GM21786 (cell line): Measurements from ENCODE around the gene PCBP3.
"Not testable (repeated sequence)": the region's sequence is repeated elsewhere in the genome, so short reads cannot be mapped to it uniquely, and the experiment has no call there.

ENCODE experiments used
- ATAC-seq: cut with Tn5 transposase; IDR thresholded peaks from one replicate; pipeline ENCODE4 v1.9.1; 2021; ENCODE audit not compliant: unreplicated experiment

Gene PCBP3

DNA sequence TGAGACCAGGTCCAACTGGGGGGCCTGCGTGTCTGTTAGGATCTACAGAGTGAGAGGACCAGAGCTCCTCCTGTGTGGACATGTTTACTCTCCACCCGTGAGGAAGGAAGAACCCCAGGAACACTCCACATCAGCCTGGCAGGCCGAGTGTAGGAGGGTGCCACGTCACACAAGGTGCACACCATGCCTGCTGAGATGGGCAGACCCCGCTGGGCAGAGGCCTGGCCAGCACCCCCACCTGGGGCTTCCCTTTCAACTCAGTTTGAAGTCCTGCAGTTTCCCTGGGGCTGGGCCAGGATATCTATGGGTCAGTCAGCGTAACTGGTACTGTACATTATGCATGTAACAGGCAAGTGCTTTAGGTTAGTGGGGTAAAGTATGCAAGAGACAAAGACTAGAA lies 30.1 kb upstream of the PCBP3 start:
- no peak for ATAC-seq

DNA sequence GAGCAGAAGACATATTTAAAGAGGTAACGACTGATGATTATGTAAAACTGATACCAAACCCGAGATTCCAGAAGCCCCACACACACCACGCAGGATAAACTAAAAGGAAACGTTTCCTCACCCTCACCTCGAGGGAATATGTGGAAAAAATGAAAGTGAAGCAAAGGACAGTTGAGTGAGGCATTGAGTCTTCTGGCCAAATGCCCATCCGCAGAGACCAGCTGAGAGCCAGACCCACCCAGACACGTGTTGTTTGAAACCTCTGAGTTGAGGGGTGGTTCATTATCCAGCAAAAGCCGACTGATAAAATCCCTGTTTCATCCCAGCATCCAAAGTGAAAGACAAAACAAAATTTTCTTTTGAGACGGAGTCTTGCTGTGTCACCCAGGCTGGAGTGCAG lies 29.6 kb upstream of the PCBP3 start:
- ATAC-seq, result no peak

DNA sequence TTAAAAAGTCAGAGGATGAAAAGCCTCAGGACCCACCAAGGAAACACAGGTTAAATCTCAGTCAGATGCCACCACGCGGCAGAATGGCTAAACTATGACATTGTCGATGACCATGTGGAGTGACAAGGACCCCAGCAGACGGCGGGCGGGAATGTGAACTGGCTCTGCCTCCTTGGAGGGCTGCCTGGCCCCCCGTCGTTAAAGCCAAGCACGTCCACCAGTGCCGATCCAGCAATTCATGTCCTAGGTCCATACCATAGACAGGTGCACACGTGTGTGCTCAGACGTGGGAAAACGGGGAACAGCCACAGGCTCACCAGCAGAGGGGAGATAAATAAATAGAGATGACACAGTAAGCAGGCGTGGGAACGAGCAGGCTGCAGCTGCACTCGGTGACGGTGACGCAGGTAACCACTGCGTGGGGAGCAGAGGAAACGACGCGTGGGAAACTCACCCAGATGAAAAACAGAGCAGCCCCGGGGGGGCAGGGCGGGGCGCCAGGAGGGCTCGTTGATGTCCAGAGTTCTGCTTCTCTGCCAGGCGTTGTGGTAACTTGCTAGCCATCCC lies 28.3 kb upstream of the PCBP3 start:
- no peak for ATAC-seq

DNA sequence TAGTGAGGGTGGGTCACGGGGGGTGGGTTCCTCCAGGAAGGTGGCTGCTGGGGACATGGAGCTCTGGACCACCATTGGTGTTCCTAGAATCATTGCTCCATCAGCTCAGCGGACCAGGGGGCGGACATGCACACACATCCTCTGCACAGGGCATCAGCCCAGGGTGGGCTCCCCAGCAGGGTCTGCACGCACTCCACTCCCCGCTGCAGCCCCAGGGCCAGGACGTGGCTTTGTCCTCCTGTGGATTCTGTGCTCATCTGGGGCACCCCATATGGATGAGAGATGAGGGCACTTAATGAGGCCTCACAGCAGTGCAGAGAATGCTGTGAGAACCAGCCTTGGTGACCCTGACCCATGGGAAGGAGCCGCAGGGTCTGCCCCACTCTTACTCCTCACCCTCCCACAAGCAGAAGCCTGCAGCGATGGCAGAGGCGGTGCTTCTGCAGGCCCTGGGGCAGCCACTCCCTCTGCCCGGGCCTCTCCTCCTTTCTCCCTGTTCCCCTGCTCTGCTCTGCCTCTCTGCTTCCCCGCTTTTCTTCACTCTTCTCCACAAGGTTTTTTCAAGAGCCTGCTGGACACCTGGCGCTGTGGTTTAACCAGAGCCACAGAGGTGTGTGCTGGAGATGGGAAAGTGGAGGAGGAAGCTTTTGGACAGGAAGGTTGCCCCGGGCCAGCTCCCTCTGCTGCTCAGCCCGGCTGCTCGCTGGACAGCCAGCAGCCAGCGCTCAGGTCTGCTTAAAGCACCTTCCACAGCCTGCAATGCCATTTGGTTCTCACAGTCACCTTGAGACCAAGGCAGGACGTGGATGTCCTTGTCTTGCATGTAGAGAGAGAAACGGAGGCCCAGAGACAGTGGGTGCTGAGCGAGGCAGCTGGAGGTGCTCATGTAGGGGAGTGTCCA lies 26.3 kb upstream of the PCBP3 start:
- no peak for ATAC-seq

DNA sequence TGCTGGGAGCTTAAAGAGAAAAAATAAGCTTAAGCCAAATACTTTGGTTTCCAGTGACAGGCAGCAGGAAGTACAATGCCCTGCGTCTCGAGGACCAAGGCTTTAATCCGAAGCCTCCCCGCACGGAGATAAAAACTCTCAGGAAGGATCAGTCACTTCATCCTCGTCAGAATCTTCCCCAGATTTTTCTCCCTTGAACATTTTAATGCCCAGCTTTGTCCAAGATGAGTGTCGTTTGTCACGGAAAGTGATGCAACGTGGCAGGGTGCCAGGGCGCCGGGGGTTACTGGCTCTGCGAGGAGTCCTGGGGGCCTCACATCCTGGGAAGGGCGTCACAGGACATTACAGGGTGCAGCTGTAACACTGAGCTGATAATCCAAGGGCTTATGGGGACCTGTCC lies 25.2 kb upstream of the PCBP3 start:
- no peak for ATAC-seq

DNA sequence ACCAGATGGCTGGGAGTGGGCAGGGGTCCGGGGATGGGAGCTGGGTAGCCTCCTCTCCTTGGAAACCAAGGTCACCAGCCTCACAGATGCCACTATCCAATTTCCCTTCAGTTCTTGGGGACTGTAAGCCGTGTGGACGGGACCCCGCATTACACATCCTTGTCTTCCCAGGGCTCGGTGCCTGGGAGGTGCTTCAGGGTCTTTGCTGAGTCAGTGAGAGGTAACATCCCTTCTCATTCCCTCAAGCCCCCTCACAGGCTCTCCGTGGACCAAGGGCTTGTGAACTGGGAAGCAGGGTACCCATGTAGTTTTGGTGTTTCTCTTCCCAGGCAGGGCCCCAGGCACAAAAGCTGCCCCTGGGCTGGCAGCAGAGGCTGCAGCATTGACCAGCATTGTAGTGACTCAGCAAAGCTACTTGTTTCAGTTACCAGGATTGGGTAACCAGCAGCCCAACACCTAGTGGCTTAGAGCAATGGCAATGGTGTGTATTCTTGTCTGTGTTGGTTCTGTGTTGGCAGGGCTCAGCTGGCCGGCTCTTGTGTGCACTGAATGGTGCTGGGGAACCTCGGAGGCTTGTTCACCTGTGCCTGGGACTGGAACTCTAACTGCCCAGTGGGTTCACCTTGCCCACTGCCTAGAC lies 24.6 kb upstream of the PCBP3 start:
- no peak for ATAC-seq

DNA sequence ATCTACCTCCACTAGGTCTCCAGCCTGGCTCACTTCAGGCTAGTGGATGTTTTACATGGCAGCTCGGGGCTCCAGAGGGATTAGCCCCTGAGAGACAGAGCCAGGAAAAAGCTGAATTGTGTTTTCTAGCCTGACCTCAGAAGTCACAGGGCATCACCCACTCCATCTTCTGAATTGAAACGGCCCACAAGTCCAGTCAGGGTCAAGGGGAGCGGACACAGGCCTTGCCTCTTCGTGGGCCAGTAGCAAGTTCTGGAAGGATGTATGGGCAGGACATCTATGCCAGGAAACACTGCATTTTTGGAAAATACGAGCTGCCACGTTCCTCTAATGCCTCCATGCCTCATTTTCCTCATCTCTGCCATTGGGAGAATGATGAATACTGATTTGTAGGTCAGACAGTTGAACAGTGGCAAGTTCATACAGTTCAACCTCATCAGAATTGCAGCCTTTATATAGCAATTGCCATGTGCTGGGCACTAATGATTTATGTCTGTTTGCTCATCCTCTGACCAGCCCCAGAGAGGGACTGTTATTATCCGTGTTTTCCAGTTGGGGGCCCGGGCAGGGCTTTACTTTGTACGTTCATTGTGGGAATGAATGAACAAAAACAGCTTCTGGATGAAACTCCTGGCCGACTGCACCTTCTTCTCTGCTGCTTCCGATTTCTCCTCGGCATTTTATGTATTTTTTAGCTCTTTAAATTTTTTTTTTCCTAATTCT lies 23.2 kb upstream of the PCBP3 start:
- ATAC-seq, result no peak

DNA sequence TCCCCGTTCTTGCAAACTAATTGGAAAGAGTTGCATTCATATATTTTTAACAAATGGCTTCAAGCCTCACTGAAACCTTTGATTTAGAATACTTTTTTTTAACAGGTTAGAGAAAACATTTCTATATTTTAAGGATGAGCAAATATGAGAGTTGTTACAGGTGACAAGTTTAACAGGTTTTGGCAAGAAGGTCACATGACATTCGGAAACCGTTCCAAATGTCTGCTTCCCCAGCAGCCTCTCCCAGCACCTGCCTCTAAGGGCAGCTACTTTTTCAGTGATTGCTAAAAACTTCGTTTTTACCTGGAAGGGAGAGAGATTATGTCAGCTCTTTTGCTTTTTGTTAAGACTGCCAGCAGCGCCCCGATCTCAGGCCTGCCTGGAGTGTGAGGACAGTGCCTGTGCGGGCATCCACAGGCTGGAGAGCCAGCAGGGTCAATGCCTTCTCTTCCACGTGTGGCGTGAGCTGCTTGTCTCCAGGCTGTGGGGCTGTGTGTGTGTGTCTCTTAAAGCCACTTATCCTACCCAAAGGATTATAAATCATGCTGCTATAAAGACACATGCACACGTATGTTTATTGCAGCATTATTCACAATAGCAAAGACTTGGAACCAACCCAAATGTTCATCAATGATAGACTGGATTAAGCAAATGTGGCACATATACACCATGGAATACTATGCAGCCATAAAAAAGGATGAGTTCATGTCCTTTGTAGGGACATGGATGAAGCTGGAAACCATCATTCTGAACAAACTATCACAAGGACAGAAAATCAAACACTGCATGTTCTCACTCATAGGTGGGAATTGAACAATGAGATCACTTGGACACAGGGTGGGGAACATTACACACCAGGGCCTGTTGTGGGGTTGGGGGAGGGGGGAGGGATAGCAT lies 21.8 kb upstream of the PCBP3 start:
- not testable (repeated sequence) for ATAC-seq

DNA sequence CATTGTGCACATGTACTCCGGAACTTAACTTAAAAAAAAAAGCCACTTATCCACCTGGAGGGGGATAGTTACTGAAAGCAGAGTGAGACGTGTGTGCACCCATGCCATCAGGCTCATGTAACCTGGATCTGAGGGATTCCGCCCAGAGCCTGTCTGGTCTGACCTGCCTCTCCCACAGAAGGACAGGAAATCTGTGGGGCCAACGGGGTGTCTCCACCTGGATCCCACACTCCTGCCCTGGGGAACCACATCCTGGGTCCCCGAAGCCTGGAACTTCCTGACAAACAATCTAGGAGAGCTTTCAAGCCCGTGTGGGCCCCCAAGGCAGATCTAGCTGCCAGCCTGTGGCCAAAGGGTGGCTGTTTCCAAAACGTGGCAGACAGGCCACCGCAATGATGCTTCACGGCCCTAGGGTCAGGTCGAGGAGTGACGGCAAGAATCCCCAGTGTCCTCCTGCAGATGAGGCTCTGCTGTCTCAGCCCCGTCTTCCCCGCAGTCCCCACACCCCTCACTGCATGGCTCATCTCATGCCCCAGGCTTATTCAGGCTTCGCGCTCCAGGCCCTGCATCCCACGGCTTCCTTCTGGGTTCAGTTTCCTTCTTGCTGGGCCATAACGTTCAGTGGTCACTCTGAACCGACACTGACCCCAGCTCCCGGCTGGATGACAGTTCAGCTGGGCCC lies 21.0 kb upstream of the PCBP3 start:
- no peak for ATAC-seq

DNA sequence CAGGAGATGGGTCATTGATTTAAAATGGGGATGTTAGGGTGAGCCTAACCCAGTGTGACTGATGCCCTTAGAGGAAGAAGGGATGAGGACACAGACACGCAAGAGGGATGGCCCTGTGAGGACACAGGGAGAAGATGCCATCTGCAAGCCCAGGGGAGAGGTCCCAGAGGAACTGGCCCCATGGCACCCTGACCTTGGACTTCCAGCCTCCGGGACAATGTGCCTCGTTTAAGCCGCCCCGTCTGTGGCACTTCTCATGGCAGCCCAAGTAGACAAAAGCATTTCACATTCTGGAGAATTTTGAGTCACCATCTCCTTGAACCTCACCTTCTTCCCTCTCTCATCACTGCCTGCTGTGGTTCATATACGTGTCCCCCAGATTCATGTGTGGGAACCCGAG lies 20.1 kb upstream of the PCBP3 start:
- no peak for ATAC-seq

DNA sequence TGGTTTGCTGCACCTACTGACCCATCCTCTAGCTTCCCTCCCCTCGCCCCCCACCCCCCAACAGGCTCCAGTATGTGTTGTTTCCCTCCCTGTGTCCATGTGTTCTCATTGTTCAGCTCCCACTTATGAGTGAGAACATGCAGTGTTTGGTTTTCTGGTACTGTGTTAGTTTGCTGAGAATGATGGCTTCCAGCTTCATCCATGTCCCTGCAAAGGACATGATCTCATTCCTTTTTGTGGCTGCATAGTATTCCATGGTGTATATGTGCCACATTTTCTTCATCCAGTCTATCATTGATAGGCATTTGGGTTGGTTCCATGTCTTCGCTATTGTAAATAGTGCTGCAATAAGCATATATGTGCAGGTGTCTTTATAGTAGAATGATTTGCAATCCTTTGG lies 17.4 kb upstream of the PCBP3 start:
- ATAC-seq, result not testable (repeated sequence)

DNA sequence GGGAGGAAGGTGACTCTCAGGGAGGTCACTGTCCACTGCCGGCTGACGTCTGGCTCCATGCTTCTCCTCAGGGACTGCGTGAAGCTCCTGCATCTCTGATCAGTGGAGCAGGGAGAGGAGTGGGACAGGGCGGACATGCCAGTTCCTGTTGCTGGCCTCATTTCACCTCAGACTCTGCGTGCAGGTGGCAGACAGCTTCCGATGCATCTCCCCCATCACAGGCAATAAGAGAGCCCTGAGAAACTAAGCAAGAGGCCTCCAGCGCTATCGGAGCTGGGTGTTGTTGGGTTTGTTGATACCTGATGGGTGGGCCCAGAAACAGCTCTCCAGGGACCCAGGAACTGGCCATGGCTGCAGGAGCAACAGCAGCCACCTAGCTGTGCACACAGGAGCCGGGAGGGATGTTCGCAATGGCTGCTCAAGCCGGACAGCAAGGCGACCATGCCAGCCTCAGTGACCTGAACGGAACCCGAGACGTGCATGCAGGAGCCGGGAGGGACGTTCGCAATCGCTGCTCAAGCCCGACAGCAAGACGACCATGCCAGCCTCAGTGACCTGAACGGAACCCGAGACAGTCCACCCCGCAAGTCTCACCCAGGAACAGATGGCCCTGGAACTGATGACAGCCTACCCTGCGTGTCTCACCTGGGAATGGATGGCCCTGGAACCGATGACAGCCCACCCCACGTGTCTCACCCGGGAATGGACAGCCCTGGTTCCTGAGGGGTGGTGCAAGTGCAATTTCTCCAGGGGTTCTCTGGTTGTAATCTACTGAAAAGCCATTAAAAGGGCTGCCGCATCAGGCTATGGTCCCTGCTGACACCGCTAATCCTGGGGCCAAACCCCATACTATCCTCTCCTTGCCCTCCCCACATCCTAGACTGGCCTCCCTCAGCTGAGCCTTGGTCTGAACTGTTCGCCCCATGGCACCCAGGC lies 14.2 kb upstream of the PCBP3 start:
- no peak for ATAC-seq

DNA sequence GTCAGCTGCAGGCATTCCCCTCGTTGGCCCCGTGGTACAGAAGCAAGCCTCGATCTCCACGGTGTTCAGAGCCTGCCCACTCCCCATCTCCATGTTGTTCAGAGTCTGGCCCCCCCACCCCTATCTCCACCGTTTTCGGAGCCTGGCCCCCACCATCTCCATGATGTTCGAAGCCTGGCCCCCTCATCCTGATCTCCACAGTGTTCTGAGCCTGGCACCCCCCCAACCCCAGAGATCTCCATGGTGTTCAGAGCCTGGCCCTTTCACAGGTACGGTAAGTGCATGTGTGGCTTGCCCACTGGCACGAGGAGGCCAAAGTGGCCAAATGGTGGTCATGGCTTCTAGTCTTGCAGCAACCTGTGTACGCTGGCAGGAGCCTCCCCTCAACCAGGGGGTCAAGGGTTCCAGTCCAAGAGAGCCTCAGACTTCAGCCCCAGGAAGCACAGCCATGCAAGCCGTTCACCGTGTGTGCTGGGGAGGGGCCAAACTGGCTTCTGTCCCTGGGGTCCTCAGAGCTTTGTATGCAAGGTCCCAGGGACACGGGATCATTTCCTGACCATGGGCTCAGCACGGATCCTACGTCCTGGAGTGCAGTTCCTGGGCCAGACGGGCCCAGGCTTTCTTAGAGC lies 13.3 kb upstream of the PCBP3 start:
- no peak for ATAC-seq

DNA sequence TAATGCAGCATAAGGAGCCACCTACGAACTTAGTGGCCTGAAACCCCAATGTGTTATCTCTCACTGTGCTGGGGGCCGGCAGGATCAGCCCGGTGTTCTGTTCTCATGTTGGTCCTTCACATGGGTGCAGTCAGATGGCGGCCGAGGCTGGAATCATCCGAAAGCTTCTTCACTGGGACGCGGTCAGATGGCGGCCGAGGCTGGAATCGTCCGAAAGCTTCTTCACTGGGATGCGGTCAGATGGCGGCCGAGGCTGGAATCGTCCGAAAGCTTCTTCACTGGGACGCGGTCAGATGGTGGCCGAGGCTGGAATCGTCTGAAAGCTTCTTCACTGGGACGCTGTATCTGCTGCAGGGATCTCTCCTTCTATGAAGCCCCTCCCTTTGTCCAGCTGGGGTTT lies 12.6 kb upstream of the PCBP3 start:
- ATAC-seq, result no peak

DNA sequence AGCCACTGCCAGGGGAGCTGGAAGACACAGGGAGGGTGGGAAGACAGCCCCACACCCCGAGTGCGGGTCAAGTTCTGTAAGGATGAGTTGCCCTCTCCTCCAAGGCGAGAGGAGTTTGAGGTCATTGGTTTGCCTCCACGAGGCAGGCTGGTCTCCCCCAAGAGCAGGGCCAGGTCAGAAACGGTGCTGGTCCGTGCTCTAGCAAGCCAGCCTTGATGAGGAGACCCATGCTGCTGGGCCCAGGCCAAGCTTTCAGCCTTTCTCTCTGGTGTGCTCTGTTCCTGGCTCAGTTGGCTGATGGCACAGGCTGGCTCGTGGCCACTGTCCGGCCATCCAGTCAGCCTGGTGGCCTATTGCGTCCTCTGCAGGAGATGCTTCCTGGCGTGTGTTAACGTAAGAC lies 12.0 kb upstream of the PCBP3 start:
- no peak for ATAC-seq

DNA sequence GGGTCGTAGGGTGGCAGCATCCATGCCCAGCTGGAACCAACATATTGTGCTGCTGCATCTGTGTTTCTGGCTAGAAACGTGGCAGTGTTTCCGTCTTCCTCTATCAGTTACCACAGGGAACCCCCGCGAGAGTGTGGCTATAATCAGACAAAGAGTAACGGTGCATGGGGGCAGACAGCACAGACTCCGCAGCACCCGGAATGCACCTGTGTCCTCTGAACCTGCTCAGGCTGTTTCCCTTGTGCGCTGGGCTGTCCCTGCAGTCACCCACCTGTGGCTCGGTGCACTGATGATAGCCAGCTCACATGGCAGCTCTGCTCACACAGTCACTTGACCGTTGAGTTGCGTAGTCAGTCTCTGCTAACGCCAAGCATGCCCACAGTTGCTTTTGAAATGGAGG lies 11.4 kb upstream of the PCBP3 start:
- ATAC-seq, result no peak

DNA sequence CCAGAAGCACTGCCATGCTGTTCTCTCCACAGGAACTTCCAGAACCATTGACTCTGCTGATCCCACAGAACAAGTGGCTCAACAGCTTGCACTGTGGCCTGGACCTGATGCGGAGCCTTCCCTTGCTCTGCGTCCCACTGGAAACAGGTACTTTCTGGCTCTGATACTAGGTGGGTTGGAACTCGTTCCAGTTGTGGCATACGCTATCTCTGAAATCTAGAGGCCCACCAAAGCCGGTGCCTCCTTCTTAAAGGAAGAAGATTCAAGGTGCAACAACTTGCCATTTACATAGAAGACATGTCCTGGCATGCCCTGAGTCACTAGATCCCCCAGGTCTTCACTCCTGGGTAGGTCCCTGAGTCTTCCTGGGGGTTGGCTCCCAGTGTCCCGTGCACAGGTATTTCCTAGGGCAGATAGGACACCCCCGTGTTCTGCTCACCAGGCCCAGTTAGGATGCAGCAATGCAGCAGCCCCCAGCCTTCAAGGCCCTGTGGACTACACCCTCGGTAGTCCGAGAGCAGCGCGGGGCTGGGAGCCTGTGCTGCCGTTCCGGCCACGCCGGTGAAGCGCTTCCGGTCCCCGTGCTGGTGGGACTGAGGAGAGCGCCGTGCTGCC lies 10.8 kb upstream of the PCBP3 start:
- no peak for ATAC-seq
